SK-N-SH (cell line): ENCODE measurements around the gene PROK2. TPM values are rescaled to one million over a fixed set of nuclear protein-coding genes. Genes with fewer than 3 reads are reported as not detected.

ENCODE experiments used
- CTCF ChIA-PET: fragments of 300-600, 350-600 bp; formaldehyde crosslinking; extraction: SDS; loops from one replicate; lab custom pipeline; 2021; lab: Yijun Ruan, JAX
- POLR2A ChIA-PET: fragments of 350-600 bp; sonication (Branson Sonifier 250); formaldehyde crosslinking; extraction: SDS; loops from one replicate; lab custom pipeline; 2020; ENCODE audit warnings: antibody characterized with exemption, inconsistent platforms; lab: Yijun Ruan, JAX
- DNase-seq: peaks from one replicate; pipeline ENCODE4 v3.0.0; 2012
- H2AFZ ChIP-seq: fragments of 200-600 bp; sonication (generic); 2 replicates; pipeline ENCODE4 v1.8.1; 2016; ENCODE audit warnings: antibody characterized with exemption, mild to moderate bottlenecking, low read depth
- H3F3A ChIP-seq: fragments of 200-600 bp; sonication (generic); replicated peaks from 2 replicates; pipeline ENCODE3; 2016; ENCODE audit warnings: antibody characterized with exemption, mild to moderate bottlenecking; ENCODE audit not compliant: insufficient read depth
- H3K27ac ChIP-seq, 2 experiments: fragments of 200-500 bp in 1 of 2; fragments of 200-600 bp in 1 of 2; sonication (Bioruptor generic) in 1 of 2; sonication (generic), shearing (Covaris generic) in 1 of 2; 2 replicates each; pipeline versions ENCODE4 v1.5.1 to v1.6.1; 2014 to 2016; ENCODE audit warnings: low read depth in 2 of 2, inconsistent platforms in 1 of 2, low read length in 1 of 2, mild to moderate bottlenecking in 1 of 2, mixed read lengths in 1 of 2
- H3K27me3 ChIP-seq: fragments of 200-600 bp; sonication (generic), shearing (Covaris generic); 2 replicates; pipeline ENCODE4 v1.6.1; 2016; ENCODE audit warnings: mixed run types; ENCODE audit not compliant: insufficient read depth
- H3K36me3 ChIP-seq, 2 experiments: fragments of 200-500 bp in 1 of 2; fragments of 200-600 bp in 1 of 2; sonication (Bioruptor generic) in 1 of 2; sonication (generic) in 1 of 2; replicated peaks in 1 of 2; 2 replicates each; pipeline versions ENCODE3 to v1.5.1; 2014 to 2016; ENCODE audit warnings: low read length in 1 of 2, mild to moderate bottlenecking in 1 of 2; ENCODE audit not compliant: insufficient read depth in 2 of 2, control insufficient read depth in 1 of 2
- H3K4me1 ChIP-seq, 2 experiments: fragments of 200-500 bp in 1 of 2; fragments of 200-600 bp in 1 of 2; sonication (Bioruptor generic) in 1 of 2; sonication (generic), shearing (Covaris generic) in 1 of 2; 2 replicates each; pipeline versions ENCODE4 v1.5.1 to v1.6.1; 2014 to 2016; ENCODE audit warnings: low read depth in 1 of 2, low read length in 1 of 2, mixed run types in 1 of 2; ENCODE audit not compliant: insufficient read depth in 2 of 2, control insufficient read depth in 1 of 2
- H3K4me2 ChIP-seq: fragments of 200-600 bp; sonication (generic), shearing (Covaris generic); 2 replicates; pipeline ENCODE4 v1.6.1; 2017; ENCODE audit warnings: mixed run types
- H3K4me3 ChIP-seq, 2 experiments: fragments of 200-500 bp in 1 of 2; fragments of 200-600 bp in 1 of 2; sonication (Bioruptor generic) in 1 of 2; sonication (generic), shearing (Covaris generic) in 1 of 2; 2 replicates each; pipeline versions ENCODE4 v1.5.1 to v1.8.1; 2014 to 2016; ENCODE audit warnings: low read depth in 2 of 2, inconsistent platforms in 1 of 2, low read length in 1 of 2, mild to moderate bottlenecking in 1 of 2, mixed read lengths in 1 of 2, moderate library complexity in 1 of 2
- H3K79me2 ChIP-seq: fragments of 200-600 bp; sonication (generic); 2 replicates; pipeline ENCODE4 v1.8.1; 2017; ENCODE audit warnings: mild to moderate bottlenecking; ENCODE audit not compliant: insufficient read depth
- H3K9ac ChIP-seq: fragments of 200-600 bp; sonication (generic); 2 replicates; pipeline ENCODE4 v1.6.1; 2017; ENCODE audit warnings: mixed run types
- H3K9me2 ChIP-seq: fragments of 200-600 bp; sonication (generic); 2 replicates; pipeline ENCODE4 v1.6.1; 2017; ENCODE audit warnings: mixed run types
- H3K9me3 ChIP-seq: fragments of 200-600 bp; sonication (generic); 2 replicates; pipeline ENCODE4 v1.6.1; 2017; ENCODE audit warnings: mixed run types, mild to moderate bottlenecking, moderate library complexity
- H4K20me1 ChIP-seq: fragments of 200-600 bp; sonication (generic); 2 replicates; pipeline ENCODE4 v1.6.1; 2017; ENCODE audit warnings: mild to moderate bottlenecking, mixed run types; ENCODE audit not compliant: insufficient read depth
- GABPA ChIP-seq: IDR thresholded peaks from 2 replicates; pipeline ENCODE4 v1.4.0; 2012; ENCODE audit warnings: low read depth, mild to moderate bottlenecking
- MEF2A ChIP-seq: IDR thresholded peaks from 2 replicates; pipeline ENCODE4 v1.4.0; 2012; ENCODE audit warnings: low read depth, borderline replicate concordance
- RXRA ChIP-seq: IDR thresholded peaks from 2 replicates; pipeline ENCODE4 v1.4.0; 2012; ENCODE audit warnings: low read depth, mild to moderate bottlenecking, borderline replicate concordance
- TEAD4 ChIP-seq: IDR thresholded peaks from 2 replicates; pipeline ENCODE4 v1.4.0; 2012; ENCODE audit warnings: mild to moderate bottlenecking, borderline replicate concordance; ENCODE audit not compliant: insufficient read depth
- USF1 ChIP-seq: IDR thresholded peaks from 2 replicates; pipeline ENCODE4 v1.4.0; 2012; ENCODE audit warnings: low read depth, borderline replicate concordance
- USF2 ChIP-seq: fragments of 150-350 bp; IDR thresholded peaks from 2 replicates; pipeline ENCODE4 v1.6.1; 2017; ENCODE audit warnings: antibody characterized with exemption, low read length, low read depth, borderline replicate concordance
- WGBS: methylation state at CpG from one replicate; pipeline ENCODE4 v1.1.6; 2017; ENCODE audit warnings: low lambda C conversion rate; 5-methylcytosine and 5-hydroxymethylcytosine counted together
- polyA plus RNA-seq, 3 experiments: library from polyadenylated mRNA; depleted of rRNA; stranded (reverse); fragments of >200 nt; gene quantifications; 2 replicates each; pipeline ENCODE4 v1.2.3, GENCODE V29; 2012
- small RNA-seq, 7 experiments: library from RNA; depleted of rRNA; stranded (forward); fragments of <200 nt; gene quantifications; one replicate each; pipeline ENCODE3, GENCODE V24; 2012
- TF ChIP-seq, protein P1 (sequence below): IDR thresholded peaks from 2 replicates; pipeline ENCODE4; 2012

Gene PROK2
- polyA plus RNA-seq, 1 of the 3 experiments (the other 2 are of a cell fraction) = not detected

DNA sequence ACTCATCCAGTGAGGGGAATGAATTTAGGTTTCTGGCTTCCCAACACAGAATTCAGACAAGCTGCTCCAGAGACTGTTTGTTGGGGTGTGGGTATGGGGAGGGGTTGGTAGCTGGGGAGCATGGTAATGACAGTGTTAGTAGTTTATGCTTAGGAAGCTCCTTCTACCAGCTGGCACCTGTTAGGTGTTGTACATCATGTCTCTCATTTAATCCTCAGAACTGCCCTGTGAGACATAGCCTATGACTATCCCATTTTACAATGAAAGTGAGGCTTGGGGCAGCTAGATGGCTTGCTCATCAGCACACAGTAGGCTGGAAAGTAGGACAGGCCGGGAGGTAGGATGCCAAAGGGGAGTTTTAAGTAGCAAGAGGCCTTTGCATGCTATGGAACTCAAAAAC is 62.3 kb downstream of the PROK2 start:
- H3K4me3 ChIP-seq = no peak overlapping the region
- H3K9ac ChIP-seq = no peak overlapping the region
- no peaks in the 10 kb centered on the region for H3K36me3 ChIP-seq
- ChIA-PET POLR2A (interaction anchor here (1.1 kb wide), 1 partner anchor 11 kb away, joined by 3 read pairs; no protein-coding TSS in a partner anchor), CTCF (interaction anchor here (3.7 kb wide), 1 partner anchor 11 kb away, joined by 23 read pairs; no protein-coding TSS in a partner anchor)
- H4K20me1 ChIP-seq = no peaks in the 10 kb centered on the region
- peaks cover 2% of the 10 kb centered on the region for H3F3A ChIP-seq
- H3K9me2 ChIP-seq = no peaks in the 10 kb centered on the region
- H2AFZ ChIP-seq = no peak overlapping the region
- 100% methylated on average over 1 of the region's 1 CpG for WGBS
- H3K4me2 ChIP-seq = no peak overlapping the region
- peaks cover 0 to 13% of the 10 kb centered on the region in 2 experiments; a peak in 1 of 4 replicates for H3K4me1 ChIP-seq
- DNase-seq = no peak
- H3K27ac ChIP-seq = no peak overlapping the region
- H3K9me3 ChIP-seq = no peaks in the 10 kb centered on the region
- H3K79me2 ChIP-seq = no peaks in the 10 kb centered on the region
- TF ChIP-seq USF1 (no peak), TEAD4 (no peak), RXRA (no peak), GABPA (no peak), MEF2A (no peak), USF2 (no peak)
- TF ChIP-seq, protein P1, sequence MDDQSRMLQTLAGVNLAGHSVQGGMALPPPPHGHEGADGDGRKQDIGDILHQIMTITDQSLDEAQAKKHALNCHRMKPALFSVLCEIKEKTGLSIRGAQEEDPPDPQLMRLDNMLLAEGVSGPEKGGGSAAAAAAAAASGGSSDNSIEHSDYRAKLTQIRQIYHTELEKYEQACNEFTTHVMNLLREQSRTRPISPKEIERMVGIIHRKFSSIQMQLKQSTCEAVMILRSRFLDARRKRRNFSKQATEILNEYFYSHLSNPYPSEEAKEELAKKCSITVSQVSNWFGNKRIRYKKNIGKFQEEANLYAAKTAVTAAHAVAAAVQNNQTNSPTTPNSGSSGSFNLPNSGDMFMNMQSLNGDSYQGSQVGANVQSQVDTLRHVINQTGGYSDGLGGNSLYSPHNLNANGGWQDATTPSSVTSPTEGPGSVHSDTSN = no peak
- peaks cover 12% of the 10 kb centered on the region for H3K27me3 ChIP-seq

Small RNAs within 50 kb of the gene (small RNA-seq; reads per million reads assigned to genes)
- gene RN7SL271P = 0 reads per million in 7 experiments

Other genes starting within 250 kb of the PROK2 start
- gene FOXP1, start 201.4 kb downstream of the PROK2 start, polyA plus RNA-seq (2012; rRNA removed) = 8.8 and 10.5 TPM in 2 replicates
- gene EIF4E3, start 59.7 kb downstream of the PROK2 start, polyA plus RNA-seq (2012; rRNA removed) = 0.47 and 0.67 TPM in 2 replicates
- 0.05 and 0.16 TPM in 2 replicates for gene GPR27, start 31.3 kb downstream of the PROK2 start, polyA plus RNA-seq (2012; rRNA removed)